SK-N-SH treated with all-trans-retinoic acid at 6 μM for 48 hours (cell line): ENCODE measurements around the gene ALDH3A1.

Experiments used
- ATAC-seq: fragments of 200-7000 bp; cut with Tn5 transposase; 3 replicates; pipeline ENCODE4 v1.9.1; 2020; ENCODE audit warnings: mild to moderate bottlenecking, moderate library complexity
- ARNTL ChIP-seq: fragments of 450-650 bp; formaldehyde crosslinking; IDR thresholded peaks from 2 replicates; pipeline ENCODE4 v1.5.0; 2020; ENCODE audit warnings: low read depth, mild to moderate bottlenecking, moderate library complexity, borderline replicate concordance
- BACH2 ChIP-seq: fragments of 250-450 bp; sonication (Bioruptor Pico); IDR thresholded peaks from 2 replicates; pipeline ENCODE4 v1.9.0; 2021; ENCODE audit warnings: mild to moderate bottlenecking, borderline replicate concordance
- CREB5 ChIP-seq: fragments of 250-450 bp; sonication (Bioruptor Pico); IDR thresholded peaks from 2 replicates; pipeline ENCODE4 v1.5.1; 2020; ENCODE audit warnings: low read depth, mild to moderate bottlenecking, moderate library complexity
- CSDC2 ChIP-seq: fragments of 250-450 bp; sonication (Bioruptor Pico); IDR thresholded peaks from 2 replicates; pipeline ENCODE4 v1.5.0; 2020; ENCODE audit warnings: mild to moderate bottlenecking, moderate library complexity
- ESRRG ChIP-seq: fragments of 250-450 bp; sonication (Bioruptor Pico); IDR thresholded peaks from 2 replicates; pipeline ENCODE4 v1.6.1; 2021; ENCODE audit warnings: mild to moderate bottlenecking
- GLIS3 ChIP-seq: fragments of 250-450 bp; sonication (Bioruptor Pico); IDR thresholded peaks from 2 replicates; pipeline ENCODE4 v1.5.0; 2020; ENCODE audit warnings: mild to moderate bottlenecking, moderate library complexity
- OSR1 ChIP-seq: fragments of 250-450 bp; sonication (Bioruptor Pico); IDR thresholded peaks from 2 replicates; pipeline ENCODE4 v1.8.0; 2022; ENCODE audit warnings: moderate library complexity, mild to moderate bottlenecking, inconsistent platforms
- PATZ1 ChIP-seq: fragments of 250-450 bp; sonication (Bioruptor Pico); IDR thresholded peaks from 2 replicates; pipeline ENCODE4 v1.8.0; 2020; ENCODE audit warnings: mild to moderate bottlenecking, moderate library complexity, borderline replicate concordance
- POU6F1 ChIP-seq: fragments of 250-450 bp; sonication (Bioruptor Pico); IDR thresholded peaks from 2 replicates; pipeline ENCODE4 v1.8.0; 2021; ENCODE audit warnings: low read depth, mild to moderate bottlenecking, moderate library complexity, borderline replicate concordance
- PPARA ChIP-seq: fragments of 250-450 bp; sonication (Bioruptor Pico); IDR thresholded peaks from 2 replicates; pipeline ENCODE4 v1.5.0; 2020; ENCODE audit warnings: mild to moderate bottlenecking, borderline replicate concordance
- RARB ChIP-seq: fragments of 250-450 bp; sonication (Bioruptor Pico); IDR thresholded peaks from 2 replicates; pipeline ENCODE4 v1.8.0; 2021; ENCODE audit warnings: mild to moderate bottlenecking, moderate library complexity
- SNAI2 ChIP-seq: fragments of 250-450 bp; sonication (Bioruptor Pico); IDR thresholded peaks from 2 replicates; pipeline ENCODE4 v1.5.0; 2020; ENCODE audit warnings: mild to moderate bottlenecking, moderate library complexity
- TCF4 ChIP-seq: fragments of 250-450 bp; sonication (Bioruptor Pico); IDR thresholded peaks from 2 replicates; pipeline ENCODE4 v1.8.0; 2021; ENCODE audit warnings: mild to moderate bottlenecking, moderate library complexity, borderline replicate concordance
- TOX ChIP-seq: fragments of 250-450 bp; sonication (Bioruptor Pico); IDR thresholded peaks from 2 replicates; pipeline ENCODE4 v1.8.0; 2021; ENCODE audit warnings: mild to moderate bottlenecking, moderate library complexity, borderline replicate concordance
- TSHZ2 ChIP-seq: fragments of 250-450 bp; sonication (Bioruptor Pico); IDR thresholded peaks from 2 replicates; pipeline ENCODE4 v1.5.0; 2020; ENCODE audit warnings: mild to moderate bottlenecking, moderate library complexity
- ZC3H10 ChIP-seq: fragments of 250-450 bp; sonication (Bioruptor Pico); IDR thresholded peaks from 2 replicates; pipeline ENCODE4 v1.5.1; 2021; ENCODE audit warnings: mild to moderate bottlenecking, moderate library complexity
- ZFP3 ChIP-seq: fragments of 250-450 bp; sonication (Bioruptor Pico); IDR thresholded peaks from 2 replicates; pipeline ENCODE4 v1.5.0; 2020; ENCODE audit warnings: mild to moderate bottlenecking, moderate library complexity
- ZNF565 ChIP-seq: fragments of 450-650 bp; formaldehyde crosslinking; conservative IDR thresholded peaks from 2 replicates; pipeline ENCODE4 v1.5.0; 2020; ENCODE audit warnings: low read depth, mild to moderate bottlenecking, moderate library complexity
- ZNF70 ChIP-seq: fragments of 450-650 bp; formaldehyde crosslinking; IDR thresholded peaks from 2 replicates; pipeline ENCODE4 v1.5.0; 2020; ENCODE audit warnings: mild to moderate bottlenecking, moderate library complexity
- ZNF8 ChIP-seq: fragments of 450-650 bp; formaldehyde crosslinking; IDR thresholded peaks from 2 replicates; pipeline ENCODE4 v1.5.0; 2020; ENCODE audit warnings: mild to moderate bottlenecking, moderate library complexity

Gene ALDH3A1

GRCh38 chr17:19753661-19754463, 5.8 kb upstream of the ALDH3A1 start:
- ATAC-seq, result peak; percentile 77
- TF ChIP-seq SNAI2 (CRISPR knock-in tag) (no peak), ZNF8 (CRISPR knock-in tag) (no peak), BACH2 (CRISPR knock-in tag) (no peak), CSDC2 (no peak), ZFP3 (CRISPR knock-in tag) (no peak), ZC3H10 (CRISPR knock-in tag) (no peak), CREB5 (CRISPR knock-in tag) (no peak), GLIS3 (CRISPR knock-in tag) (no peak), TSHZ2 (CRISPR knock-in tag) (no peak), PATZ1 (no peak), POU6F1 (CRISPR knock-in tag) (no peak), PPARA (no peak), TCF4 (CRISPR knock-in tag) (no peak), TOX (no peak), OSR1 (no peak), ZNF70 (CRISPR knock-in tag) (no peak), ZNF565 (CRISPR knock-in tag) (no peak), ESRRG (CRISPR knock-in tag) (no peak), ARNTL (CRISPR knock-in tag) (no peak)

GRCh38 chr17:19753051-19753509, 5.0 kb upstream of the ALDH3A1 start:
- peak; percentile 99 for ATAC-seq
- TF ChIP-seq TSHZ2 (CRISPR knock-in tag) (no peak; the same call in 1 of the 2 replicates), RARB (CRISPR knock-in tag) (no peak), ZFP3 (CRISPR knock-in tag) (peak; percentile 80), TOX (no peak), PATZ1 (no peak), ZNF8 (CRISPR knock-in tag) (no peak), ESRRG (CRISPR knock-in tag) (no peak)
